DMS114 treated with DMSO at 0.1 percent for 48 hours (cell line): ENCODE data around the gene TOGARAM2.

Experiments used
- DNase-seq: peaks from one replicate; lab custom pipeline; 2025; ENCODE audit not compliant: unreplicated experiment; lab: John Stamatoyannopoulos, UW

The TOGARAM2 gene

GRCh38 chr2:29017716-29018435 is 36.8 kb downstream of the TOGARAM2 start:
- no peak for DNase-seq

GRCh38 chr2:29021886-29022285 is 40.8 kb downstream of the TOGARAM2 start:
- DNase-seq: no peak

- no peak for DNase-seq
These were observed 41.6 kb downstream of the TOGARAM2 start for GRCh38 chr2:29022679-29023078.

- DNase-seq: no peak
These were observed 42.1 kb downstream of the TOGARAM2 start for GRCh38 chr2:29023188-29023587.

- no peak for DNase-seq
These were observed 43.9 kb downstream of the TOGARAM2 start for GRCh38 chr2:29024882-29025430.

GRCh38 chr2:29025711-29026110 is 44.6 kb downstream of the TOGARAM2 start:
- no peak for DNase-seq

- DNase-seq: no peak
These were observed 49.9 kb downstream of the TOGARAM2 start for GRCh38 chr2:29031046-29031445.

GRCh38 chr2:29032189-29032588 is 51.1 kb downstream of the TOGARAM2 start:
- DNase-seq: no peak

- no peak for DNase-seq
These were observed 52.1 kb downstream of the TOGARAM2 start for GRCh38 chr2:29033172-29033571.

- no peak for DNase-seq
These were observed 52.6 kb downstream of the TOGARAM2 start for GRCh38 chr2:29033656-29034055.

- DNase-seq: no peak
These were observed 54.1 kb downstream of the TOGARAM2 start for GRCh38 chr2:29035016-29035745.

GRCh38 chr2:29039718-29040480 is 58.8 kb downstream of the TOGARAM2 start:
- DNase-seq: no peak

- no peak for DNase-seq
These were observed 59.5 kb downstream of the TOGARAM2 start for GRCh38 chr2:29040552-29040951.

- no peak for DNase-seq
These were observed 60.1 kb downstream of the TOGARAM2 start for GRCh38 chr2:29041161-29041660.

GRCh38 chr2:29042561-29043075 is 61.5 kb downstream of the TOGARAM2 start:
- no peak for DNase-seq

GRCh38 chr2:29044459-29044858 is 63.4 kb downstream of the TOGARAM2 start:
- DNase-seq: no peak

GRCh38 chr2:29046321-29046720 is 65.2 kb downstream of the TOGARAM2 start:
- DNase-seq: no peak

- no peak for DNase-seq
These were observed 66.2 kb downstream of the TOGARAM2 start for GRCh38 chr2:29047083-29047845.

- no peak for DNase-seq
These were observed 69.5 kb downstream of the TOGARAM2 start for GRCh38 chr2:29050591-29050990.

GRCh38 chr2:29051730-29052129 is 70.6 kb downstream of the TOGARAM2 start:
- no peak for DNase-seq
